Muscle layer of duodenum (tissue), 2 donors: ENCODE results near the gene PAX5.
"Not testable (repeated sequence)": the region's sequence is repeated elsewhere in the genome, so short reads cannot be mapped to it uniquely, and the experiment has no call there.

Experiments used
- H3K27ac ChIP-seq: one replicate; pipeline ENCODE4 v1.7.0; 2013; ENCODE audit warnings: mild to moderate bottlenecking, low read length
- H3K27me3 ChIP-seq: one replicate; pipeline ENCODE4 v1.7.0; 2013; ENCODE audit warnings: low read depth, mild to moderate bottlenecking, control low read depth, low read length
- H3K36me3 ChIP-seq, 2 donors: one replicate each; pipeline ENCODE4 v1.7.0; 2013; ENCODE audit warnings: low read length in 2 of 2, control low read depth in 1 of 2, mild to moderate bottlenecking in 1 of 2; ENCODE audit not compliant: insufficient read depth in 2 of 2, control insufficient read depth in 1 of 2
- H3K4me1 ChIP-seq, 2 donors: one replicate each; pipeline ENCODE4 v1.7.0; 2013; ENCODE audit warnings: low read length in 2 of 2, mild to moderate bottlenecking in 2 of 2, control low read depth in 1 of 2, moderate library complexity in 1 of 2; ENCODE audit not compliant: insufficient read depth in 2 of 2, control insufficient read depth in 1 of 2
- H3K4me3 ChIP-seq, 2 donors: one replicate each; pipeline ENCODE4 v1.7.0; 2013; ENCODE audit warnings: low read length in 2 of 2, low read depth in 1 of 2, mild to moderate bottlenecking in 1 of 2
- H3K9me3 ChIP-seq, 2 donors: one replicate each; pipeline ENCODE4 v1.7.0; 2013; ENCODE audit warnings: low read length in 2 of 2, control low read depth in 1 of 2, mild to moderate bottlenecking in 1 of 2; ENCODE audit not compliant: control insufficient read depth in 1 of 2
- donor health status: healthy.

The PAX5 gene

DNA sequence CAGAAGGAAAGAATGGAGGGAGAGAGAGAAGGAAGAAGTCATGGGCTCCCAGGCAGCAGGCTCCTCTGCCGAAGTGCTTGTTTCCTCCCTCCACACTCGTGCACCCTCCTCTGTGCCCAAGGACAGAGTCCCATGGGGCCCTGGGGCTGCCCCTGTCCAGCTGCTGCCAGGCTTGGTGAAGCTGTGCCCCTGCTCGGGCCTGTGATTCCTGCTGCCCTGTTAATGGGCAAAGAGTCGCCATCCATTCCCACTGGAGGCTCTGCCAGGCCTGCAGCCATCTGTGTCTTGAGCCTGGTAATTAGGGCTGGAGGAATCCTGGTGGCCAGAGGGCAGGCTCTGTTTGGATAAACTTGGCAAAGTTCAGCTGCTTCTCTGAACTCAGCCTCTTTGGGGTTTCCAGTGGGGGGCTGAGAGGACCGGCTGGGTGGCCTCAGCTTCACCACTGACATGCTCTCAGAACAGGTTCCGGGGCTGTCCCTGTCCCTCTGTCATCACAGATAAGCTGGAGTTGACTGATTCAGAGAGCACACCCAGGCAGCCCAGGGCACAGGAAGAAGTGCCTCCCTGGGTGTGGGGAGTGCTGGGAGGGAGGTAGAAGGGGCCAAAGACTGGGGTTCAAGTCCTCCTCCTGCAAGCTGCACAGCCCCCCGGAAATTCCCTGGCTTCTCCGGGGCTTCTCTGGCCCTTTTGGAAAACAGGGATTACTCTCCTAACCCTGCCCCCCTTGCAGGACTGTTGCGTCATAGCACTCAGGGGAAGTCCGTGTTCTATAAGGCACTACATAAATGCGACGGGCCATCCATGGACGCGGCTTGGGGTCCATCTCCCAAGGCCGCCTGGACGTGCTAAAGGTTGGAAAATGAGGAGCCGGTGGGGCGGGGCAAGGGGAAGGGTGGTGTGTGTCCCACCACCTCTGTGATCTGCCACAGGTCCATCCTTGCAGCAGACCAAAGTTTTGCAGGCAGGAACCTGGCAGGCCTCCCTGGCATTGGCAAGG lies 154.8 kb downstream of the PAX5 start:
- H3K9me3 ChIP-seq, result no peaks in the 10 kb centered on the region
- no peaks in the 10 kb centered on the region for H3K4me1 ChIP-seq
- H3K27me3 ChIP-seq, result no peaks in the 10 kb centered on the region
- no peak overlapping the region for H3K4me3 ChIP-seq
- no peaks in the 10 kb centered on the region for H3K36me3 ChIP-seq
- H3K27ac ChIP-seq, result no peak overlapping the region

DNA sequence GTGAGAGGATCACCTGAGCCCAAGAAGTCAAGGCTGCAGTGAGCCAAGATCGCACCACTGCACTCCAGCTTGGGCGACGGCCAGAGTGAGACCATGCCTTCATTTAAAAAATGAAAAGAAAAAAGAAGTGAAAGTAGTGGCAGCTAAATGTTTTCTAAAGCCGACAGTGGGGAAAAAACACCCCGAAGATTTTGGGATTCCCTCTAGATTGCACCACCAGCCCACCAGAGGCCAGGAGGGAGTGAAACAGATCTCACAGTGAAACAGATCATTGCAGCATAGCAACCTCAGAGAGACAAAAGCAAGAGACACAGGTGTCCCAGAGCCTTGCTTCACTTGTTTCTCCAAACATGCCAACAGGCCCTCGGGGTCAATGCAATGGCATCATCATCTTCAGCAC lies 156.8 kb downstream of the PAX5 start:
- H3K9me3 ChIP-seq, result no peaks in the 10 kb centered on the region
- H3K27me3 ChIP-seq, result no peaks in the 10 kb centered on the region
- no peak overlapping the region for H3K4me3 ChIP-seq
- no peaks in the 10 kb centered on the region for H3K36me3 ChIP-seq
- no peaks in the 10 kb centered on the region for H3K4me1 ChIP-seq
- no peak overlapping the region for H3K27ac ChIP-seq

DNA sequence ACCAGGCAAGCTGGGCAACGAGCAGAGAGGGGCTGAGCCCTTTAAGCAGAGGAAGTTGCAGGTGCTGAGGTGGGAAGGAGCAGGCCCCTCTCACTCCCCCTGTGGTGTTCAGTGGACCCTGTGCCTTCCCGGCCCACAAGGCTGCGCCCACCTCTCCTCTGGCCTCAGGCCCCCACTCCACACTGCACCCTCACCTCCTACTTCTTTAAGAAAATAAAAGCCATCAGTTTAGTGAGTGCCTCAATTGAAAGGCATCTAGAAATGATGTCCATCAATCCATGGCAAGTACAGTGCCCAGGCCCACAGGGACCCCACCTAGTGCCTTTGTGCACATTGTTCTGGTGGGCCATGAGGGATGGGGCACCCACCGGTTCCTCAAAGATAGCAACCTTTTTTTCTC lies 158.0 kb downstream of the PAX5 start:
- Histone ChIP-seq H3K9me3 (no peaks in the 10 kb centered on the region), H3K27ac (no peak overlapping the region), H3K4me1 (no peaks in the 10 kb centered on the region), H3K4me3 (no peak overlapping the region), H3K36me3 (no peaks in the 10 kb centered on the region), H3K27me3 (no peaks in the 10 kb centered on the region)

DNA sequence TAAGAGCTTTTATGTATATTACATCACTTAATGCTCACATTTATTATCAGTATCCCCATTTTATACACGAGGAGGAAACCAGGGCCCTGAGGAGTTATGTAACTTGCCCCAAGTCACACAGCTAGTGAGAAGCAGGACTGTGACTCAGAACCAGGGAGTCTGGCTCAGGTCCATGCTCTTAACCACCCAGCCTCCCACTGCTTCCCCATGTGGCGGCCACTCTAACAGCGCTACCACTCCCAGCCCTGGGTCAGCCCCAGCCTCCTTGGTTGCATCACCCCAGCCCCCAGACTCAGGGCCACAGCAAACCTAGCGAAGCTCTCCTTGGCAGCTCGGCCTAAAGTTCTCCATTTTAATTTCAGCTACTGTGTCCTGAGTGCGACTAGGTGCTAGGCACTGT lies 159.1 kb downstream of the PAX5 start:
- Histone ChIP-seq H3K4me1 (no peaks in the 10 kb centered on the region), H3K4me3 (no peak overlapping the region), H3K27ac (no peak overlapping the region), H3K27me3 (no peaks in the 10 kb centered on the region), H3K9me3 (no peaks in the 10 kb centered on the region), H3K36me3 (no peaks in the 10 kb centered on the region)

DNA sequence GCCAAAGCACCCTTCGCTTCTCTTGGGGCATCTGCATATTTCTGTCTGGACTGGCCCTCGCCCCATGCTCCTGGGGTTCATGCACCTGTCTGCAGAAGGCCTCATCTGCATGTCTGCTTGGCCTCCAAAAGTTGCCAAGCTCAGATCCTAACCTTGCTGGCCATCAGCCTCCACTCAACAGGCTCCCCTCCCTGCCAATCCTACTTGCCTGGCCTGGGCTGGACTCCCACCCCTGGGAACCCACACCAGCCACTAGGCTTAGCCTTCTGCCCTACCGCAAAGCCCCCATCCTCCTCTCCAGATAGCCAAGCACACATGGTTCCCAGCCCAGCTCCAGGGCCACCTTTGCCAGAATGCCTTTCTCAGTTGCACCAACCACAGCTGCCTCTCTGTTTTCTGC lies 159.8 kb downstream of the PAX5 start:
- Histone ChIP-seq H3K4me3 (no peak overlapping the region), H3K9me3 (no peaks in the 10 kb centered on the region), H3K4me1 (no peaks in the 10 kb centered on the region), H3K27ac (no peak overlapping the region), H3K36me3 (no peaks in the 10 kb centered on the region), H3K27me3 (no peaks in the 10 kb centered on the region)

DNA sequence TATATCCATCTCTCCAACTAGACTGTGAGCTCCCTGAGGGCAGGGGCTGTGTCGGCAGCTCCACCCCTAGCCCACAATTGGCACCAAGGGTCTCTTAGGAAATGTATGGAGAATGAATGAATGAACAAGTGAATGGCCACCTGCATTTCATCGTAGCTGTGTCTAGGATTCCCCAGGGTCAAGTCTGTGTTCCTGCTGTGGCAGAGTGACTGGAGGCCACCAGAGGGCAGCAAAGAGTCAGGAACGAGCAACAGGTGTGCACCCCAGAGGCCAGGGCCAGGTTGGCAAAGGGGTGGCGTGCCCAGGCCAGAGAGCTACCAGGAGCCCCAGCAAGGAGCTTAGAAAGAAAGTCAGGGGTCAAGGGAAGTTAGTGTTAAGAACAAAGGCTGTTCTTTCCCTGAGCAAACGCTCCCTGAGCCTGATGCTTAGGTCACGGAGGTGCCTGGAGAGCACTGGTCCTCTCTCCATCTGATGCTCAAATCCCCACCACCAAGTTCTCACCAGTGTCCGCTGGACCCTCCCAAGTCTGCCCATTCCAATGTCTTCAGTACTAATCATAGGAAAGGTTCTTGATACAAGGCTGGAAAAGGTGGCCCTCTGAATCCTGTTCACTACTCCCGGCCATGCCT lies 160.7 kb downstream of the PAX5 start:
- Histone ChIP-seq H3K4me3 (no peak overlapping the region), H3K4me1 (no peaks in the 10 kb centered on the region), H3K27me3 (no peaks in the 10 kb centered on the region), H3K9me3 (no peaks in the 10 kb centered on the region), H3K36me3 (no peaks in the 10 kb centered on the region), H3K27ac (no peak overlapping the region)

DNA sequence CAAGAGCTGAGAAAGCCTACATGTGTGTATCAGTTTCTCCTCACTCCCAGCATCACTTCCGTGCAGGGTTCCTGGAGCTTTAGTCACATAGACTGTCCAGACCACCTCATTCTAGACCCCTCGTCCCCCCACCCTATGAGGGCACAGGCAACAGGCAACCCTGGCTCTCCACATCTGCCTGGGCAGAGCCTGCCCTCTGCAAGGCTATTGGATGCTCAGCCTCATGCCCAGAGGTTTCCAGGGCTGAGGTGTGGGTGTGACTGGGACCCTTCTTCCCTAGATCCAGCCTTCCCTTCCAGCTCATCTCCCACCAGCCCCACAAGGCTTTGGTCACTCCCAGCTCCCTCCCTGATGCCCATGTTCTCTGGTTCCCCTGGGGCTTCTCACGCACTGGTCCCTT lies 161.4 kb downstream of the PAX5 start:
- no peaks in the 10 kb centered on the region for H3K4me1 ChIP-seq
- H3K4me3 ChIP-seq, result no peak overlapping the region
- no peak overlapping the region for H3K27ac ChIP-seq
- H3K9me3 ChIP-seq, result no peaks in the 10 kb centered on the region
- H3K36me3 ChIP-seq, result no peaks in the 10 kb centered on the region
- H3K27me3 ChIP-seq, result no peaks in the 10 kb centered on the region

DNA sequence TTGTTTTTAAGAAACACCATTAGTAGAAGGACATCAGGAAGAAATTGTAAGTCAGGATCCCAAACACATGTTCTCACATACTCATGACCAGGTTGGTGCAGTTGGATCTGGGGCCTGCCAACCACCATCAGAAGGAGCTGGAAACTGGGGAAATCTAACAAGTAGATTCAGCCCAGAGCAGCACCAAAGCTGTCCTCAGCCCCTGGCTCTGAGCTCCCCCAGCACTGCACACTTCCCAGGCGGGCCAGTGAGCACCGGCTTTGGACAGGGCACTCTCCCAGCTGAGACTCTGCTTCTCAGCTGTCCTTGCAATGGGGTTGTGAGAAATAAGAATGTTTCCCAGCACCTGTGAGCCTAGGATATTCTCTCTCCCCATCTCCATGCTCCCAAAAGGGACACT lies 162.5 kb downstream of the PAX5 start:
- Histone ChIP-seq H3K27me3 (no peaks in the 10 kb centered on the region), H3K4me3 (no peak overlapping the region), H3K4me1 (no peaks in the 10 kb centered on the region), H3K36me3 (no peaks in the 10 kb centered on the region), H3K27ac (no peak overlapping the region), H3K9me3 (no peaks in the 10 kb centered on the region)

DNA sequence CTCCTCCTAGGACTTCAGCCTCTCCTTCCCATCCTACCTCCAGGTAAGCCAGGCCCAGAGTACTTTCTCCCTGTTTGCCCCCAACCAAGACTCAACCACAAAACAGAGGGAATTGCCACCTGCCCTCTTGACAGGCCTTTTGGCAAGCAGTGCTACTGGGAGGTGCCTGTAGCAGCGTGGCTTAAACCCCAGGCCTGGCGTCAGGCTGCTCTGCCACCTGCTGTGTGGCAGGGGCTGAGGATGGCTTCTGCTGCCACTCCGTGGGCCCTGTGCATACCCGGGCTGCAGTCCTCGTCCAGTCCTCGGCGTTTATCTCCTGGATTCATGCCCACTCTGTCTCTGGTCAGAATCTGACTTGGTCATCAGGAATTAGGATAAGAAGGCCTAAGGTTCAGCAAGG lies 163.1 kb downstream of the PAX5 start:
- Histone ChIP-seq H3K36me3 (no peaks in the 10 kb centered on the region), H3K9me3 (no peaks in the 10 kb centered on the region), H3K27ac (no peak overlapping the region), H3K4me1 (no peaks in the 10 kb centered on the region), H3K27me3 (no peaks in the 10 kb centered on the region), H3K4me3 (no peak overlapping the region)

DNA sequence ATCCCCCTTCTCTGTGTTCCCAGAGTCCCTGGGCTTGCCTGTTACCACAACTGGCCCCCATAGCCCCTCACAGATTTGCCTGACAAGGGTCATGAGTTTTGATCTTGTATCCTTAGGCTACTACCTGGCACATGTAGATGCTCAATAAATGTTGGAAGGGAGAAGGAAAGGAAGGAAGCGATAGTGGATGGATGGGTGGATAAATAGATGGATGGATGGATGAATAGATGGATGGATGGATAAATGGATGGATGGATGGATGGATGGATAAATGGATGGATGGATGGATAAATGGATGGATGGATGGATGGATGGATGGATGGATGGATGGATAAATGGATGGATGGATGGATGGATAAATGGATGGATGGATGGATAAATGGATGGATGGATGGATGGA lies 164.5 kb downstream of the PAX5 start:
- H3K27ac ChIP-seq, H3K4me3 ChIP-seq, H3K4me1 ChIP-seq, H3K27me3 ChIP-seq, H3K36me3 ChIP-seq, H3K9me3 ChIP-seq: not testable (repeated sequence)

DNA sequence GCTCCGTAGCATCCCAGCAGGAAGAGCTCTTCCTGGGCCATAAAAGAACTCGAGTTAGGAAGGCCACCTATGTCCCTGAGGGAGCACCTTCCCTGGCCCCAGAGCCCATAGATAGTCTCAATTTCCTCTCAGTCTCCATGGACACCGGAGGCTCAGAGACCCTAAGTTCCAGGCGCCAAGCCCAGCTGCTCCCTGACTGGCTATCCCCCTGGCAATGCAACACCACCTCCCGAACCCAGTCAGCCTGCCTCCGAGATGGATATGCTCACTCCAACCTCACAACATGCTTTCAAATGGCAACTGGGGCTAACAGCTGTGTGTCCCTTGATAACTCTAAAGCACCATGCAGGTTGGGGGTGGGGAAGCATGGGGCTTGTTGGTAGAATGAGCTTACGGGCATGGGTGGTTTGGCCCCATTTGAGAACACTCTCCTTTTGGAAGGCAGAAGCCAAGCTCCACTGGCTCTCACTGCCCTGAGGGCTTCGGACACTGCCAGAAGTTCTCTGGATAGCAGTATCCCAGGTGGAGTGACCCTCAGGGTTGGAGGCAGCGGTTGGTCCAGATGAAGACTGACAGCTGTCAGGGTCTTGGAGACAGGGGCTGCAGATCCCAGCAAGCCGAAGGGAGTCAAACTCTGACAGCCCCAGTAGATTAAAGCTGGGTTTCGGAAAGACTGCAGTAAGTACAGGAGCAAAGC lies 165.3 kb downstream of the PAX5 start:
- no peak overlapping the region for H3K27ac ChIP-seq
- no peak overlapping the region for H3K4me3 ChIP-seq
- no peaks in the 10 kb centered on the region for H3K36me3 ChIP-seq
- H3K9me3 ChIP-seq, result no peaks in the 10 kb centered on the region
- no peaks in the 10 kb centered on the region for H3K27me3 ChIP-seq
- no peaks in the 10 kb centered on the region for H3K4me1 ChIP-seq
